ENCODE measurements around the gene TPRG1.

GRCh38 chr3:189146848-189147247 is 24.9 kb upstream of the TPRG1 start:
- no peak for TF ChIP-seq POLR2A (IDR thresholded peaks at IDR 0.05; ENCODE audit: low read depth)
- no peak for TF ChIP-seq CTCF (IDR thresholded peaks at IDR 0.05)
- TF ChIP-seq POLR2AphosphoS5 (IDR thresholded peaks at IDR 0.05), result no peak
